CD14-positive monocyte (primary cell): ENCODE results near the gene TGFB2. TPM values are rescaled to one million over a fixed set of nuclear protein-coding genes. Genes with fewer than 3 reads are reported as not detected.

Source experiments
- DNase-seq, 3 donors: peaks; one replicate each; pipeline ENCODE4 v3.0.0-alpha.2; 2011 to 2022
- H2AFZ ChIP-seq: 2 replicates; pipeline ENCODE4 v1.6.0; 2012; ENCODE audit warnings: mild to moderate bottlenecking, low read depth, low read length, inconsistent platforms; ENCODE audit not compliant: insufficient read depth, poor library complexity, severe bottlenecking
- H3K27ac ChIP-seq, 2 donors: 1 replicate in 1 of 2; 2 replicates in 1 of 2; pipeline ENCODE4 v1.5.1; 2012 to 2013; ENCODE audit warnings: low read length in 2 of 2, control low read depth in 1 of 2, inconsistent platforms in 1 of 2, low read depth in 1 of 2, mild to moderate bottlenecking in 1 of 2
- H3K27me3 ChIP-seq, 2 donors: one replicate each; pipeline versions ENCODE4 v1.6.0 to v1.6.1; 2011 to 2013; ENCODE audit warnings: low read length in 2 of 2; ENCODE audit not compliant: control insufficient read depth in 2 of 2, insufficient read depth in 2 of 2
- H3K36me3 ChIP-seq, 2 donors: replicated peaks in 1 of 2; 1 replicate in 1 of 2; 2 replicates in 1 of 2; pipeline versions ENCODE4 v1.5.1 to v1.6.1; 2012 to 2013; ENCODE audit warnings: low read length in 2 of 2, control low read depth in 1 of 2, inconsistent platforms in 1 of 2, mild to moderate bottlenecking in 1 of 2; ENCODE audit not compliant: insufficient read depth in 2 of 2, control insufficient read depth in 1 of 2
- H3K4me1 ChIP-seq, 2 donors: 1 replicate in 1 of 2; 2 replicates in 1 of 2; pipeline versions ENCODE4 v1.5.1 to v1.6.1; 2012 to 2013; ENCODE audit warnings: low read length in 2 of 2, control low read depth in 1 of 2, inconsistent platforms in 1 of 2, mild to moderate bottlenecking in 1 of 2, moderate library complexity in 1 of 2; ENCODE audit not compliant: insufficient read depth in 2 of 2, control insufficient read depth in 1 of 2
- H3K4me2 ChIP-seq: replicated peaks from 2 replicates; pipeline ENCODE3; 2012; ENCODE audit warnings: low read length, moderate library complexity, mild to moderate bottlenecking; ENCODE audit not compliant: poor library complexity, severe bottlenecking; ENCODE audit errors: extremely low read depth
- H3K4me3 ChIP-seq, 3 experiments: fragments of 200-600 bp in 1 of 3; sonication (generic) in 1 of 3; replicated peaks in 1 of 3; 1 replicate in 2 of 3; 2 replicates in 1 of 3; pipeline ENCODE4 v1.5.1; 2011 to 2013; ENCODE audit warnings: low read length in 3 of 3, mild to moderate bottlenecking in 3 of 3, control low read depth in 2 of 3, low read depth in 2 of 3, inconsistent platforms in 1 of 3, moderate library complexity in 1 of 3
- H3K79me2 ChIP-seq: 2 replicates; pipeline ENCODE4 v1.6.0; 2012; ENCODE audit warnings: mild to moderate bottlenecking, control low read depth, inconsistent platforms, low read length, moderate library complexity; ENCODE audit not compliant: insufficient read depth
- H3K9ac ChIP-seq: 2 replicates; pipeline ENCODE4 v1.6.0; 2017; ENCODE audit warnings: low read length, mild to moderate bottlenecking; ENCODE audit not compliant: insufficient read depth, poor library complexity, severe bottlenecking
- H3K9me3 ChIP-seq, 2 donors: replicated peaks in 1 of 2; 1 replicate in 1 of 2; 2 replicates in 1 of 2; pipeline versions ENCODE4 v1.5.1 to v1.6.1; 2012 to 2013; ENCODE audit warnings: low read length in 2 of 2, control low read depth in 1 of 2; ENCODE audit not compliant: control insufficient read depth in 1 of 2, insufficient read depth in 1 of 2
- H4K20me1 ChIP-seq: 2 replicates; pipeline ENCODE4 v1.6.0; 2012; ENCODE audit warnings: mild to moderate bottlenecking, low read length, control low read depth, moderate library complexity; ENCODE audit not compliant: insufficient read depth
- H3K27ac Mint-ChIP-seq, 7 donors: one replicate each; pipeline ENCODE4 v1.8.0; 2020; ENCODE audit warnings: mild to moderate bottlenecking in 7 of 7, mixed read lengths in 7 of 7, moderate library complexity in 6 of 7, inconsistent platforms in 2 of 7
- H3K27me3 Mint-ChIP-seq, 3 donors: one replicate each; pipeline ENCODE4 v1.8.0; 2021 to 2022; ENCODE audit warnings: low read depth in 3 of 3, mild to moderate bottlenecking in 3 of 3, mixed read lengths in 3 of 3, moderate library complexity in 3 of 3, inconsistent platforms in 1 of 3
- H3K36me3 Mint-ChIP-seq, 2 donors: one replicate each; pipeline ENCODE4 v1.8.0; 2020; ENCODE audit warnings: mixed read lengths in 2 of 2, inconsistent platforms in 1 of 2, mild to moderate bottlenecking in 1 of 2
- H3K4me1 Mint-ChIP-seq: one replicate; pipeline ENCODE4 v1.8.0; 2020; ENCODE audit warnings: mild to moderate bottlenecking, mixed read lengths
- H3K4me3 Mint-ChIP-seq, 2 donors: one replicate each; pipeline ENCODE4 v1.8.0; 2020; ENCODE audit warnings: mild to moderate bottlenecking in 2 of 2, mixed read lengths in 2 of 2, moderate library complexity in 1 of 2
- H3K9me3 Mint-ChIP-seq, 7 donors: one replicate each; pipeline ENCODE4 v1.8.0; 2020 to 2022; ENCODE audit warnings: mixed read lengths in 7 of 7, mild to moderate bottlenecking in 6 of 7, moderate library complexity in 6 of 7, inconsistent platforms in 2 of 7
- CTCF ChIP-seq: fragments of 200-600 bp; IDR thresholded peaks from one replicate; pipeline ENCODE4 v1.8.0; 2022; ENCODE audit warnings: antibody characterized with exemption, mild to moderate bottlenecking
- WGBS: methylation state at CpG from one replicate; pipeline ENCODE4 v1.1.5; 2013; ENCODE audit warnings: missing lambda C conversion rate; ENCODE audit not compliant: insufficient coverage; 5-methylcytosine and 5-hydroxymethylcytosine counted together
- intact Hi-C, 2 donors: fragments of 100-400 bp; cut with micrococcal nuclease; formaldehyde crosslinking; loops; one replicate each; pipeline versions ENCODE4 v1.15.0 to v1.15.1; 2023
- polyA plus RNA-seq, 3 donors: library from polyadenylated mRNA; depleted of rRNA in 1 of 3; unstranded in 2 of 3; stranded (reverse) in 1 of 3; fragments of 300-500 nt in 2 of 3; fragments of >200 nt in 1 of 3; fragmentation: Illumina TruSeq in 2 of 3; gene quantifications; 1 replicate in 2 of 3; 2 replicates in 1 of 3; pipeline ENCODE4 v1.2.3, GENCODE V29; 2012 to 2021

Gene TGFB2
- polyA plus RNA-seq, 3 donors, result 0.01 TPM; not detected in 2

GRCh38 chr1:218435528-218435927, 90.4 kb downstream of the TGFB2 start:
- Histone ChIP-seq H3K36me3 (no peaks in the 10 kb centered on the region), H3K27ac (no peak overlapping the region), H3K4me3 (no peak overlapping the region), H3K79me2 (no peaks in the 10 kb centered on the region), H3K9ac (no peak overlapping the region), H3K4me1 (no peaks in the 10 kb centered on the region), H4K20me1 (no peaks in the 10 kb centered on the region), H3K9me3 (no peaks in the 10 kb centered on the region), H3K4me2 (no peak overlapping the region), H2AFZ (no peak overlapping the region), H3K27me3 (no peaks in the 10 kb centered on the region)
- Mint-ChIP-seq H3K36me3 (no peaks in the 10 kb centered on the region), H3K9me3 (peaks cover 0 to 4% (median 0%) of the 10 kb centered on the region in 7 donors), H3K4me3 (no peak overlapping the region), H3K4me1 (no peaks in the 10 kb centered on the region), H3K27ac (no peak overlapping the region), H3K27me3 (peaks cover 3 to 6% (median 4%) of the 10 kb centered on the region in 3 donors)
- no peak for DNase-seq
- 97% methylated on average over 5 of the region's 5 CpGs for WGBS
- TF ChIP-seq CTCF, result no peak
- intact Hi-C loops, result no loop called here

- WGBS, result no CpG with 5 or more reads among the region's 1 CpG
- intact Hi-C loops, result no loop called here
- Histone ChIP-seq H3K79me2 (no peaks in the 10 kb centered on the region), H3K27me3 (no peaks in the 10 kb centered on the region), H3K36me3 (no peaks in the 10 kb centered on the region), H4K20me1 (no peaks in the 10 kb centered on the region), H3K27ac (no peak overlapping the region), H3K9me3 (no peaks in the 10 kb centered on the region), H3K4me3 (no peak overlapping the region), H3K9ac (no peak overlapping the region), H2AFZ (no peak overlapping the region), H3K4me1 (no peaks in the 10 kb centered on the region), H3K4me2 (no peak overlapping the region)
- no peak for TF ChIP-seq CTCF
- H3K4me3 Mint-ChIP-seq, result no peak overlapping the region
- H3K4me1 Mint-ChIP-seq, result no peaks in the 10 kb centered on the region
- H3K36me3 Mint-ChIP-seq, result no peaks in the 10 kb centered on the region
- no peak for DNase-seq
- peaks cover 3 to 9% (median 4%) of the 10 kb centered on the region in 3 donors for H3K27me3 Mint-ChIP-seq
- H3K9me3 Mint-ChIP-seq, result peaks cover 0 to 4% (median 0%) of the 10 kb centered on the region in 7 donors
- H3K27ac Mint-ChIP-seq, result no peak overlapping the region
These were observed 91.2 kb downstream of the TGFB2 start for GRCh38 chr1:218436346-218436745.
